Activated CD4-positive, alpha-beta T cell treated with anti-CD3 and anti-CD28 coated beads, Interleukin-2, amount 50 U/mL, for 24 hours (primary cell): ENCODE data around the gene QKI.
"Not testable (repeated sequence)": the region's sequence is repeated elsewhere in the genome, so short reads cannot be mapped to it uniquely, and the experiment has no call there.

Experiments
- DNase-seq, 2 donors: peaks; one replicate each; pipeline ENCODE4 v3.0.0-alpha.2; 2020; ENCODE audit warnings: low read depth in 1 of 2, low spot score in 1 of 2

The QKI gene

GRCh38 chr6:163572612-163573011, 158.1 kb downstream of the QKI start:
- DNase-seq, result no peak

GRCh38 chr6:163573503-163574179, 159.1 kb downstream of the QKI start:
- DNase-seq, result no peak

- DNase-seq, result no peak
Observed at GRCh38 chr6:163576114-163576513, 161.6 kb downstream of the QKI start.

GRCh38 chr6:163577404-163577803, 162.9 kb downstream of the QKI start:
- DNase-seq, result no peak

GRCh38 chr6:163579111-163579879, 164.8 kb downstream of the QKI start:
- DNase-seq, result no peak

- no peak for DNase-seq
Observed at GRCh38 chr6:163579880-163580295, 165.4 kb downstream of the QKI start.

GRCh38 chr6:163580311-163581030, 166.0 kb downstream of the QKI start:
- DNase-seq, result no peak

- DNase-seq, result no peak
Observed at GRCh38 chr6:163583558-163583957, 169.0 kb downstream of the QKI start.

GRCh38 chr6:163585932-163586437, 171.5 kb downstream of the QKI start:
- DNase-seq, result no peak

GRCh38 chr6:163586888-163587287, 172.4 kb downstream of the QKI start:
- DNase-seq, result no peak

GRCh38 chr6:163588220-163588919, 173.9 kb downstream of the QKI start:
- DNase-seq, result no peak

GRCh38 chr6:163589387-163589786, 174.9 kb downstream of the QKI start:
- no peak for DNase-seq

GRCh38 chr6:163590132-163590531, 175.6 kb downstream of the QKI start:
- not testable (repeated sequence) for DNase-seq

- no peak for DNase-seq
Observed at GRCh38 chr6:163592872-163593271, 178.4 kb downstream of the QKI start.

- DNase-seq, result no peak
Observed at GRCh38 chr6:163596174-163596573, 181.7 kb downstream of the QKI start.

GRCh38 chr6:163599136-163599535, 184.6 kb downstream of the QKI start:
- DNase-seq, result no peak

GRCh38 chr6:163599684-163600083, 185.2 kb downstream of the QKI start:
- no peak for DNase-seq

GRCh38 chr6:163600331-163600730, 185.8 kb downstream of the QKI start:
- no peak for DNase-seq

GRCh38 chr6:163600781-163601180, 186.3 kb downstream of the QKI start:
- no peak for DNase-seq

- DNase-seq, result no peak
Observed at GRCh38 chr6:163602851-163603250, 188.3 kb downstream of the QKI start.

- no peak for DNase-seq
Observed at GRCh38 chr6:163603395-163603794, 188.9 kb downstream of the QKI start.
